H9 (cell line): ENCODE measurements around the gene ALG14. TPM values are rescaled to one million over a fixed set of nuclear protein-coding genes. Genes with fewer than 3 reads are reported as not detected.

Source experiments
- DNase-seq: peaks from one replicate; pipeline ENCODE4 v3.0.0-alpha.2; 2017
- H2AFZ ChIP-seq: one replicate; pipeline ENCODE4 v1.6.1; 2013; ENCODE audit warnings: mild to moderate bottlenecking, low read length, control low read depth, moderate library complexity
- H2AK5ac ChIP-seq: 2 replicates; pipeline ENCODE4 v1.6.1; 2013; ENCODE audit warnings: low read length, control low read depth, mixed read lengths; ENCODE audit not compliant: insufficient read length
- H2BK120ac ChIP-seq: one replicate; pipeline ENCODE4 v1.6.1; 2013; ENCODE audit warnings: low read depth, mild to moderate bottlenecking, low read length, control low read depth, inconsistent platforms; ENCODE audit not compliant: poor library complexity, severe bottlenecking
- H2BK12ac ChIP-seq: 2 replicates; pipeline ENCODE4 v1.6.1; 2013; ENCODE audit warnings: low read length, control low read depth, mixed read lengths, low read depth; ENCODE audit not compliant: insufficient read length
- H2BK15ac ChIP-seq: 2 replicates; pipeline ENCODE4 v1.6.1; 2013; ENCODE audit warnings: low read depth, low read length, control low read depth
- H2BK20ac ChIP-seq: one replicate; pipeline ENCODE4 v1.6.1; 2013; ENCODE audit warnings: low read depth, mild to moderate bottlenecking, low read length, control low read depth, inconsistent platforms; ENCODE audit not compliant: poor library complexity, severe bottlenecking
- H2BK5ac ChIP-seq: 2 replicates; pipeline ENCODE4 v1.6.1; 2013; ENCODE audit warnings: low read length, control low read depth, mixed read lengths; ENCODE audit not compliant: insufficient read length
- H3K14ac ChIP-seq: 2 replicates; pipeline ENCODE4 v1.6.1; 2013; ENCODE audit warnings: low read length, control low read depth; ENCODE audit not compliant: insufficient read depth
- H3K18ac ChIP-seq: 2 replicates; pipeline ENCODE4 v1.6.1; 2013; ENCODE audit warnings: low read depth, mild to moderate bottlenecking, mixed read lengths, low read length, control low read depth; ENCODE audit not compliant: insufficient read length
- H3K23ac ChIP-seq: 2 replicates; pipeline ENCODE4 v1.6.1; 2013; ENCODE audit warnings: low read length, control low read depth, mixed read lengths, low read depth; ENCODE audit not compliant: insufficient read length
- H3K23me2 ChIP-seq: 2 replicates; pipeline ENCODE4 v1.6.1; 2013; ENCODE audit warnings: low read depth, mild to moderate bottlenecking, mixed read lengths, low read length, control low read depth; ENCODE audit not compliant: insufficient read length, poor library complexity, severe bottlenecking
- H3K27ac ChIP-seq: 2 replicates; pipeline ENCODE4 v1.5.1; 2013; ENCODE audit warnings: low read length, control low read depth, mixed read lengths, low read depth; ENCODE audit not compliant: insufficient read length
- H3K27me3 ChIP-seq: 2 replicates; pipeline ENCODE4 v1.6.1; 2013; ENCODE audit warnings: low read length, control low read depth, inconsistent platforms; ENCODE audit not compliant: insufficient read depth
- H3K4ac ChIP-seq: 2 replicates; pipeline ENCODE4 v1.6.1; 2013; ENCODE audit warnings: low read depth, mild to moderate bottlenecking, control low read depth, inconsistent platforms, low read length, moderate library complexity
- H3K4me1 ChIP-seq: 2 replicates; pipeline ENCODE4 v1.6.1; 2013; ENCODE audit warnings: low read length, control low read depth, inconsistent platforms; ENCODE audit not compliant: insufficient read depth
- H3K4me2 ChIP-seq: 2 replicates; pipeline ENCODE4 v1.6.1; 2013; ENCODE audit warnings: low read length, control low read depth, mixed read lengths; ENCODE audit not compliant: insufficient read length, insufficient read depth
- H3K56ac ChIP-seq: 2 replicates; pipeline ENCODE4 v1.6.1; 2013; ENCODE audit warnings: low read depth, mild to moderate bottlenecking, mixed read lengths, low read length, control low read depth; ENCODE audit not compliant: insufficient read length
- H3K79me1 ChIP-seq: 2 replicates; pipeline ENCODE4 v1.6.1; 2013; ENCODE audit warnings: low read depth, mild to moderate bottlenecking, moderate library complexity, low read length, control low read depth, inconsistent platforms; ENCODE audit not compliant: insufficient read depth, poor library complexity, severe bottlenecking
- H3K79me2 ChIP-seq: 2 replicates; pipeline ENCODE4 v1.6.1; 2013; ENCODE audit warnings: low read length, control low read depth, inconsistent platforms; ENCODE audit not compliant: insufficient read depth
- H3K9ac ChIP-seq: 2 replicates; pipeline ENCODE4 v1.6.1; 2013; ENCODE audit warnings: low read length, control low read depth, mixed read lengths; ENCODE audit not compliant: insufficient read length; ENCODE audit errors: extremely low read depth
- H3K9me3 ChIP-seq: one replicate; pipeline ENCODE4 v1.6.1; 2013; ENCODE audit warnings: low read depth, low read length, inconsistent platforms; ENCODE audit not compliant: control insufficient read depth
- H3T11ph ChIP-seq: one replicate; pipeline ENCODE4 v1.6.1; 2013; ENCODE audit warnings: mild to moderate bottlenecking, low read length, control low read depth, inconsistent platforms
- H4K20me1 ChIP-seq: one replicate; pipeline ENCODE4 v1.6.1; 2013; ENCODE audit not compliant: control insufficient read depth, insufficient read length, insufficient read depth
- H4K5ac ChIP-seq: 2 replicates; pipeline ENCODE4 v1.6.1; 2013; ENCODE audit warnings: low read depth, mild to moderate bottlenecking, mixed read lengths, low read length, control low read depth; ENCODE audit not compliant: insufficient read length
- H4K8ac ChIP-seq: replicated peaks from 2 replicates; pipeline ENCODE4 v1.6.1; 2013; ENCODE audit warnings: low read length, control low read depth, mixed read lengths, low read depth; ENCODE audit not compliant: insufficient read length
- H4K91ac ChIP-seq: 2 replicates; pipeline ENCODE4 v1.6.1; 2013; ENCODE audit warnings: low read depth, mild to moderate bottlenecking, moderate library complexity, mixed read lengths, low read length, control low read depth; ENCODE audit not compliant: insufficient read length
- H3K27ac Mint-ChIP-seq, 3 experiments: 2 replicates in 2 of 3; 3 replicates in 1 of 3; pipeline ENCODE4 v1.8.0; 2020 to 2021; ENCODE audit warnings: mixed read lengths in 3 of 3, mild to moderate bottlenecking in 1 of 3, moderate library complexity in 1 of 3
- H3K27me3 Mint-ChIP-seq: 2 replicates; pipeline ENCODE4 v1.8.0; 2021; ENCODE audit warnings: low read depth, mild to moderate bottlenecking, moderate library complexity, mixed read lengths
- H3K36me3 Mint-ChIP-seq, 3 experiments: 2 replicates in 2 of 3; 3 replicates in 1 of 3; pipeline ENCODE4 v1.8.0; 2020 to 2021; ENCODE audit warnings: low read depth in 3 of 3, mixed read lengths in 3 of 3; ENCODE audit not compliant: insufficient read depth in 1 of 3
- H3K4me1 Mint-ChIP-seq, 2 experiments: 2 replicates each; pipeline ENCODE4 v1.8.0; 2020; ENCODE audit warnings: mixed read lengths in 2 of 2
- H3K4me3 Mint-ChIP-seq, 2 experiments: 2 replicates in 1 of 2; 3 replicates in 1 of 2; pipeline ENCODE4 v1.8.0; 2020 to 2021; ENCODE audit warnings: mild to moderate bottlenecking in 2 of 2, mixed read lengths in 2 of 2, moderate library complexity in 1 of 2
- H3K9me3 Mint-ChIP-seq, 2 experiments: 2 replicates in 1 of 2; 3 replicates in 1 of 2; pipeline ENCODE4 v1.8.0; 2020; ENCODE audit warnings: mild to moderate bottlenecking in 2 of 2, mixed read lengths in 2 of 2, moderate library complexity in 1 of 2
- CTCF ChIP-seq: fragments of 200-600 bp; sonication (generic); conservative IDR thresholded peaks from 3 replicates; pipeline ENCODE4 v1.8.0; 2021; ENCODE audit warnings: antibody characterized with exemption, mild to moderate bottlenecking
- WGBS: extraction: QIAGEN DNeasy Blood & Tissue Kit; methylation state at CpG from one replicate; pipeline ENCODE4 v1.1.7; 2013; ENCODE audit warnings: missing lambda C conversion rate, low lambda C conversion rate, mixed read lengths; ENCODE audit not compliant: insufficient read length; ENCODE audit errors: extremely low coverage; 5-methylcytosine and 5-hydroxymethylcytosine counted together
- total RNA-seq: library from RNA; stranded (reverse); gene quantifications from 2 replicates; pipeline ENCODE4 v1.2.1, GENCODE V29; 2021

Gene ALG14
- total RNA-seq, 1 experiment from 2014 or later, result 2.5 TPM

- Histone ChIP-seq H3K79me2 (no peaks in the 10 kb centered on the region), H2BK120ac (no peak overlapping the region), H3K23me2 (peaks cover 4% of the 10 kb centered on the region), H3K27ac (no peak overlapping the region), H3K18ac (no peak overlapping the region), H2BK5ac (no peak overlapping the region), H3K14ac (no peak overlapping the region), H3K79me1 (no peaks in the 10 kb centered on the region), H3K9me3 (no peaks in the 10 kb centered on the region), H4K5ac (no peak overlapping the region), H2AFZ (no peak overlapping the region), H4K20me1 (no peaks in the 10 kb centered on the region), H4K91ac (no peak overlapping the region), H3K4ac (no peak overlapping the region), H3K56ac (no peak overlapping the region), H2BK20ac (no peak overlapping the region), H4K8ac (no peak overlapping the region), H3K23ac (no peak overlapping the region), H2BK12ac (no peak overlapping the region), H3K4me2 (no peak overlapping the region), H3K9ac (no peak overlapping the region), H3T11ph (no peak overlapping the region), H2AK5ac (no peak overlapping the region), H3K27me3 (no peaks in the 10 kb centered on the region), H3K4me1 (no peaks in the 10 kb centered on the region), H2BK15ac (no peak overlapping the region)
- H3K27ac Mint-ChIP-seq, result no peak overlapping the region
- no peaks in the 10 kb centered on the region; the same call in 1 of the 2 replicates for H3K27me3 Mint-ChIP-seq
- no peak for DNase-seq
- no peak for TF ChIP-seq CTCF
- no peak overlapping the region for H3K4me3 Mint-ChIP-seq
- H3K4me1 Mint-ChIP-seq, result peaks cover 7 to 9% of the 10 kb centered on the region in 2 experiments; a peak in 3 of 4 replicates
- no CpG with 5 or more reads among the region's 6 CpGs for WGBS
- H3K9me3 Mint-ChIP-seq, result no peaks in the 10 kb centered on the region
- no peaks in the 10 kb centered on the region for H3K36me3 Mint-ChIP-seq
Measured at GRCh38 chr1:95068956-95069709, 3.6 kb downstream of the ALG14 start.
